Neural cell (in vitro differentiated cells): ENCODE results near the gene ITGAE. TPM values are rescaled to one million over a fixed set of nuclear protein-coding genes. Genes with fewer than 3 reads are reported as not detected.

Experiments
- H2AFZ ChIP-seq: fragments of 200-600, 300-800 bp; sonication (generic), shearing (Covaris generic); 2 replicates; pipeline ENCODE4 v1.6.0; 2014; ENCODE audit warnings: low read depth, mild to moderate bottlenecking, antibody characterized with exemption, low read length, moderate library complexity
- H3F3A ChIP-seq: fragments of 200-600 bp; shearing (Covaris generic); 2 replicates; pipeline ENCODE4 v1.6.1; 2016; ENCODE audit warnings: mild to moderate bottlenecking, moderate library complexity, mixed read lengths, antibody characterized with exemption, low read length; ENCODE audit not compliant: insufficient read depth, poor library complexity, severe bottlenecking
- H3K27ac ChIP-seq: fragments of 200-600, 300-800 bp; sonication (generic), shearing (Covaris generic); 2 replicates; pipeline ENCODE4 v1.5.1; 2014; ENCODE audit warnings: mild to moderate bottlenecking, low read length, moderate library complexity
- H3K27me3 ChIP-seq: fragments of 300-800, 200-600 bp; sonication (generic), shearing (Covaris generic); 2 replicates; pipeline ENCODE4 v1.6.0; 2014; ENCODE audit warnings: mild to moderate bottlenecking, low read depth, low read length, moderate library complexity; ENCODE audit not compliant: insufficient read depth
- H3K36me3 ChIP-seq: fragments of 300-800, 200-600 bp; sonication (generic), shearing (Covaris generic); 2 replicates; pipeline ENCODE4 v1.5.1; 2014; ENCODE audit warnings: mild to moderate bottlenecking, antibody characterized with exemption, low read length, moderate library complexity; ENCODE audit not compliant: insufficient read depth
- H3K4me2 ChIP-seq: fragments of 300-800, 200-600 bp; sonication (generic), shearing (Covaris generic); 2 replicates; pipeline ENCODE4 v1.6.0; 2014; ENCODE audit warnings: mild to moderate bottlenecking, low read length
- H3K4me3 ChIP-seq: fragments of 300-800, 200-600 bp; sonication (generic), shearing (Covaris generic); 2 replicates; pipeline ENCODE4 v1.5.1; 2014; ENCODE audit warnings: mild to moderate bottlenecking, low read length, moderate library complexity
- H3K79me2 ChIP-seq: fragments of 200-600 bp; shearing (Covaris generic); replicated peaks from 2 replicates; pipeline ENCODE4 v1.6.0; 2014; ENCODE audit warnings: mild to moderate bottlenecking, low read length, moderate library complexity; ENCODE audit not compliant: insufficient read depth
- H3K9ac ChIP-seq: fragments of 300-800, 200-600 bp; sonication (generic), shearing (Covaris generic); 2 replicates; pipeline ENCODE4 v1.6.1; 2016; ENCODE audit warnings: mild to moderate bottlenecking, low read length, mixed read lengths
- H3K9me2 ChIP-seq: fragments of 200-600 bp; shearing (Covaris generic); 2 replicates; pipeline ENCODE4 v1.6.1; 2016; ENCODE audit warnings: mild to moderate bottlenecking, low read length, mixed read lengths; ENCODE audit not compliant: insufficient read depth
- H3K9me3 ChIP-seq: fragments of 200-600, 300-800 bp; sonication (generic), shearing (Covaris generic); 2 replicates; pipeline ENCODE4 v1.6.1; 2016; ENCODE audit warnings: mild to moderate bottlenecking, mixed run types, low read length, moderate library complexity, mixed read lengths
- H4K20me1 ChIP-seq: fragments of 200-600 bp; shearing (Covaris generic); 2 replicates; pipeline ENCODE4 v1.6.1; 2016; ENCODE audit warnings: mild to moderate bottlenecking, mixed run types; ENCODE audit not compliant: insufficient read depth
- CTCF ChIP-seq: fragments of 450-650 bp; IDR thresholded peaks from 2 replicates; pipeline ENCODE4 v1.5.1; 2014; ENCODE audit warnings: antibody characterized with exemption, mild to moderate bottlenecking, moderate library complexity; ENCODE audit not compliant: poor library complexity, severe bottlenecking
- EP300 ChIP-seq: fragments of 450-650 bp; conservative IDR thresholded peaks from 2 replicates; pipeline ENCODE4 v1.6.1; 2014; ENCODE audit warnings: antibody characterized with exemption, mild to moderate bottlenecking, moderate library complexity; ENCODE audit not compliant: poor library complexity, severe bottlenecking
- EZH2 ChIP-seq: fragments of 200-600, 300-800 bp; shearing (Covaris generic), sonication (generic); IDR thresholded peaks from 2 replicates; pipeline ENCODE4 v1.6.1; 2014; ENCODE audit warnings: antibody characterized with exemption, low read length, borderline replicate concordance, mild to moderate bottlenecking; ENCODE audit not compliant: insufficient read depth, poor library complexity, severe bottlenecking
- MXI1 ChIP-seq: fragments of 450-650 bp; conservative IDR thresholded peaks from 2 replicates; pipeline ENCODE4 v1.6.1; 2014; ENCODE audit warnings: antibody characterized with exemption, mild to moderate bottlenecking; ENCODE audit not compliant: poor library complexity, severe bottlenecking
- POLR2AphosphoS5 ChIP-seq: IDR thresholded peaks from 2 replicates; pipeline ENCODE4 v1.6.1; 2012
- RAD21 ChIP-seq: fragments of 450-650 bp; conservative IDR thresholded peaks from 2 replicates; pipeline ENCODE4 v1.6.1; 2014; ENCODE audit warnings: antibody characterized with exemption, mild to moderate bottlenecking, moderate library complexity
- REST ChIP-seq: IDR thresholded peaks from 2 replicates; pipeline ENCODE4 v1.6.1; 2012; ENCODE audit warnings: borderline replicate concordance
- SMC3 ChIP-seq: fragments of 450-650 bp; conservative IDR thresholded peaks from 2 replicates; pipeline ENCODE4 v1.6.1; 2014; ENCODE audit warnings: antibody characterized with exemption, mild to moderate bottlenecking, moderate library complexity; ENCODE audit not compliant: poor library complexity
- TAF1 ChIP-seq: IDR thresholded peaks from 2 replicates; pipeline ENCODE4 v1.6.1; 2012; ENCODE audit warnings: low read depth
- polyA plus RNA-seq: library from polyadenylated mRNA; depleted of rRNA; stranded (reverse); fragments of >200 nt; gene quantifications from 2 replicates; pipeline ENCODE4 v1.2.3, GENCODE V29; 2014

ITGAE gene
- polyA plus RNA-seq, 1 donor from 2014 or later = 169 TPM

- Histone ChIP-seq H3K4me2 (no peak overlapping the region), H3K36me3 (no peaks in the 10 kb centered on the region), H3K9me3 (no peaks in the 10 kb centered on the region), H3K9ac (no peak overlapping the region), H4K20me1 (no peaks in the 10 kb centered on the region), H3K79me2 (no peaks in the 10 kb centered on the region), H3K27me3 (no peaks in the 10 kb centered on the region), H3K4me3 (no peak overlapping the region), H3F3A (no peaks in the 10 kb centered on the region), H3K9me2 (no peaks in the 10 kb centered on the region), H2AFZ (no peak overlapping the region), H3K27ac (no peak overlapping the region)
- TF ChIP-seq MXI1 (no peak), CTCF (no peak), RAD21 (no peak), SMC3 (no peak)
Observed at GRCh38 chr17:3688852-3689261, 112.1 kb downstream of the ITGAE start.

- H3K27me3 ChIP-seq = no peaks in the 10 kb centered on the region
- H3K9me2 ChIP-seq = no peaks in the 10 kb centered on the region
- no peak overlapping the region for H3K4me3 ChIP-seq
- H3F3A ChIP-seq = no peaks in the 10 kb centered on the region
- H3K9ac ChIP-seq = no peak overlapping the region
- no peaks in the 10 kb centered on the region for H3K36me3 ChIP-seq
- TF ChIP-seq MXI1 (no peak), RAD21 (no peak), EZH2 (no peak), TAF1 (no peak), EP300 (no peak), POLR2AphosphoS5 (no peak), REST (no peak), SMC3 (no peak), CTCF (no peak)
- no peak overlapping the region for H2AFZ ChIP-seq
- no peak overlapping the region for H3K27ac ChIP-seq
- no peaks in the 10 kb centered on the region for H3K79me2 ChIP-seq
- H3K9me3 ChIP-seq = no peaks in the 10 kb centered on the region
- no peak overlapping the region for H3K4me2 ChIP-seq
- H4K20me1 ChIP-seq = no peaks in the 10 kb centered on the region
Observed at GRCh38 chr17:3688027-3688553, 112.9 kb downstream of the ITGAE start.
